ENCODE results near the gene TLR10.
"Not testable (repeated sequence)": the region's sequence is repeated elsewhere in the genome, so short reads cannot be mapped to it uniquely, and the experiment has no call there.

Gene TLR10

DNA sequence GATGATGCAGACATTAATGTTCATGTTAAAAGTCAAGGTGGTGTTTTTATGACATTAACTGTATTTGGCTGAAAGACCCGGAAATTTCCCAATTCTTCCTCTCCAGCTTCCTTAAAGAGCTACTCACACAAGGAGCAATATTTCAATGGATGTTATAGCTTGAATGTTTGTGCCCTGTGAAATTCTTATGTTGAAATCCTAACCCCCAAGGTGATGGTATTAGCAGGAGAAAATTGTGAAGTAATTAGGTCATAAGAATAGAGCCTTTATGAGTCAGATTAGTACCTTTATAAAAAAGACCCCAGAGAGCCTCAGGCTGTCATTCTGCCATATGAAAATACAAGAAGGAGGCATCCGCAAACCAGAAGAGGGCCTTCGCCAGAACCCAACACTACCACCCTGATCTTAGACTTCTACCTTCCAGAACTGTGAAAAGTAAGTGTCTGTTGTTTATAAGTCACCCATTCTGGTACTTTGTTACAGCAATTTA is 18.2 kb upstream of the TLR10 start:
- no peak for DNase-seq (ENCODE audit: low read depth in 2 of 2)

DNA sequence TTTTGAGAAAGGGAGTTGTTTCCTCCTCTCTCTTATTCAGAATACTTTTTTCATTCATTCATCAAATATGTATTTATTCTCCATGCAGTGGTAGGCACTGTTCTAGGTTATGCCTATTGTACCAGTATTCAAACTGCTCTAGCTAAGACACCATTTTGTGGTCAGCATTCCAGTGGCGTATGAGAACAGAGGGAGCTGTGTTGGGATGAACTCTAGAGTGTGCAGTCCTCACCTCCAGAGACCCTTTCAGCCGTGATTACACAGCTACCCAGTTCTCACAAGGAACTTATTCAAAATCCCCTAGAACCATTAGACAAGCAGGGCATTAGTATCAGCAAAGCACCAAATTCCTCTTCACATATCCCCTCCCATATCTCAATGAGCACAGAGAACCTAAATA is 17.6 kb upstream of the TLR10 start:
- no peak for DNase-seq (ENCODE audit: low read depth in 2 of 2)

DNA sequence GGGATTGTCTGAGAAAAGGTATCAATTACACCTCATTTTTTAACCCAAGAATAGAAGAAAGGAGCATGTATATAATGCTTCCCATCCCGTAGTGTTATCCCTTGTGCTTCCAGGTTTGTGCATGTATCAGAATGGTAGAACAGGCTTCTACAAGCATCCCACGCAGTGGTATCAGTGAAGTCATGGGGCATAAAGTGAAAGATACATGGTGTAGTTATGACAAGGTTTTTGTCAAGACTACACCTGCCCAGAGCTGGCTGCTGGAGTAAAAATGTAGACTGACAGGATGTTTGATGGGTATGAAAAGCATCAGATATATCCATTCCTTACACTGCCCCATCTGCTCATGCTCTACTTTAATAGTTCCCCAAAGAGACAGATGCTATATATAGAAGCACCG is 12.3 kb upstream of the TLR10 start:
- no peak for DNase-seq (ENCODE audit: low read depth in 2 of 2)

DNA sequence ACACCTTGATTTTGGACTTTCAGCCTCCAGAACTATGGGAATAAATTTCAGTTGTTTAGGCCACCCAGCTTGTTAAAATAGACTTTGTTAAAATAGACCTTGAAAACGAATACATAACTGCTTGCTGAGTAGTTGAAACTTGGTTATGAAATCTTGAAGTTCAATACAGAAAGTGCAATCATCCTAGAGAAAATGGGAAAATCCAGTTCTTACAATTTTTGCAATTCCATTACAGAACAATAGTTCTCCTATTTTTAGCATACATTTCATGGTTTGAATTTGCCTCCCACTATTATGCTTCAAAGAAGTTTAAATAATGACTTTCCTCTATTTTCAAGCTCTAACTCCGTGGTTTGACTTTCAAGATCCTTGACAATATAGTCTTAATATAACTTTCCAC is 11.3 kb upstream of the TLR10 start:
- no peak for DNase-seq (ENCODE audit: low read depth in 2 of 2)

DNA sequence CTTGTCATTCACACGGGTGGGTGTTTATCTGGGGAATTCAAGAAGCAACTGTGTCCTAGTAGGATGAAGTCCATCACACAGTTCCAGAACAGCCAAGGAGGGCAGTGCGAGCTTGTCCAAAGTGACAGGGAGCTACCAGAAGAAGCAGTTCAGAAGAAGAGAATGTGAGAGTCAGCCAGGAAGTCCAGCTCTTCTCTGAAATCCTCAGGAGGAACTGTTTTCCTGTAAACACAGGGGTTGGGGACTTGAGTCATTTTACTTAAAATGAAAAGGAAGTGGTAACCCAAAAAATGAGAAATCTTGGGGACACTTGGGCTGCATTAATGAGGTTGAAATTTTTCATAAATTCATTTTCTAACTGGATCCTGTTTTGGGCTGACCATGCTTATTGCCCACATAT is 8.2 kb upstream of the TLR10 start:
- DNase-seq (ENCODE audit: low read depth in 2 of 2): no peak

DNA sequence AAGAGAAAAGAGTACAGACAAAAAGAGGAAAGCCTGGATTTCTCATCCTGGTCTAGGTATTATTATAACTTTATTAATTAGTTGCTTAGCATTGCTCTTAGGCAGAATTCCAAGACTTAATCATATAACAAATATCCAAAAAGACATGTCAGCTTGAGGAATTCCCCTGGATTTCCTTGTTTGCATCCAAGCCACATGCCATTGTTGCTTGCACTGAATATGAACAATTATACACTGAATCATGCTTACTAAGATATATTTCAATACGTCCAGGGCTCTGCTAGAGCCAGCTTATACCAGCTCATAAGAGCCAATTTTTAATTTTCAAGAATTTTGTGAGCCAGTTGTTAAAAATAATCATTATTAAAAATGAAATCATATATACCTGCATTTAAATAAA is 5.5 kb upstream of the TLR10 start:
- DNase-seq (ENCODE audit: low read depth in 2 of 2): no peak

DNA sequence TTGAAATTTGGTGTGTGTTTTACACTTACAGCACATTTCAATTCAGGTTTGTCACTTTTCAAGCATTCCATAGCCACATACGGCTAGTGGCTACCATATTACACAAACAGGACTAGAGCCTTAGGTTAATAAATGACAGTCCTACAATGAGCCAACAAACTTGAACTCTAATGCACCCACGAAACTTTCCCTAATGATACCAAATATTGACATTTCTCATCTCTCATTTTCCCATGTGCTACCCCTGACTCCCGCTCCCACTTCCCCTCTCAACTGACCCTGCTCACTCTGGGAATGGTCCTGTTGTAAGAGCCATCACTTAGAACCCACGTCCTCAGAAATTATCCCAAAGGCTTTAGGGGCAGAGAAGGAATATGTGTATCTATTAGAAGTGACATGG is 4.9 kb upstream of the TLR10 start:
- no peak for DNase-seq (ENCODE audit: low read depth in 2 of 2)

DNA sequence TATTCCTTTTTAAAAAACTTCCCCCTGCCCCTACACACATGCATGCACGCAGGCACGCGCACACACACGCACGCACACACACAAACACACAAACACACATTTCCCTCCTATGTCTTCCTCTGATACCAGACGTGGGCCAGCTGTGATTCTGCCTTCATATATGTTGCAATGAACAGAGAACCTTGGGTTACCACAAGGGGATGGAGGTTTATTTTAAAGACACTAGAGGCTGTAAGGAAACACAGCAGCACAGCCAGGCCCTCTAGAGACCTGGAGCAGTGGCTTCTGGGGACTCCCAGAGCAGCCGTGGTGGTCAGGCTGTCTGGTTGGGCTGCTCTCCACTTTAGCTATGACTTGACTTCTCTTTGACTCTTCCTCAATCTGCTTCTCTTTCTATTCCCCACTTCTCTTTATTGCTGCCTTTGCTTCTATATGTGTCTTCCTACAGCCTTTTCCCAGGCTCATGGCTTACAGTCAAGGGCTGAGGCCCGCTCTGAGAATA is 3.2 kb upstream of the TLR10 start:
- no peak for DNase-seq (ENCODE audit: low read depth in 2 of 2)

DNA sequence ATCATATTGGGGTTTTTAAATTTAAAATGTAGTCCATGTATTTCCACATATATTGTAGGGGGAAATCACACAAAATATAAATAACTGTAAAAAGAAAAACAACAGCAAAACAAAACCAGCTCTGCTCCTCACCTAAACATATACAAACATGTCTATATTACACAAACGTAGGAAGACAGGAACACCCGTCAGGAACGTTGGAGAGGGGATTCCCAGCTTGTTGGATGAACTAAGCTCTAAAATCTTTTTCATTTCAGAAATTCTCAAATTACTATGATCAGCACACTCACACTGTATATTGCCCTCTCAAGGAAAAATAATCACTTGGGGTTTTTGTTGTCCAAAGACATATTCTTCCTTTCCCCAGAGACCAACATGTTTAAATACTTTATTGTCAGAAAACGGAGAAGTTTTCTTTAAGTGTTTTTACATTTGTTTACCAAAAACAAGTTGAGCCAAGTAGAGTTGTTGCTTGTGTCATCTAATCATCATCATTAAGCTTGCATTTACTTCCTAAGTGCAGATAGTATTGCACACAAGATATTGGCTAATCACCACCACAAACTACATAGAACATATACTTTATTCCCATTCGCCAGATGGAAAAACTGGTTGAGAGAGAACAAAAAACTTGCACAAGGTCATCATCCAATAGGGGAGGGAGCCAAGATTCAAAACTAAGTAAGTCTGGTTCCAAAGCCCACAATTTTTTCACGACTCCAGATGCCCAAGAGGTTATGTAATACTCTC is 2.4 kb upstream of the TLR10 start:
- DNase-seq (ENCODE audit: low read depth in 2 of 2): no peak

DNA sequence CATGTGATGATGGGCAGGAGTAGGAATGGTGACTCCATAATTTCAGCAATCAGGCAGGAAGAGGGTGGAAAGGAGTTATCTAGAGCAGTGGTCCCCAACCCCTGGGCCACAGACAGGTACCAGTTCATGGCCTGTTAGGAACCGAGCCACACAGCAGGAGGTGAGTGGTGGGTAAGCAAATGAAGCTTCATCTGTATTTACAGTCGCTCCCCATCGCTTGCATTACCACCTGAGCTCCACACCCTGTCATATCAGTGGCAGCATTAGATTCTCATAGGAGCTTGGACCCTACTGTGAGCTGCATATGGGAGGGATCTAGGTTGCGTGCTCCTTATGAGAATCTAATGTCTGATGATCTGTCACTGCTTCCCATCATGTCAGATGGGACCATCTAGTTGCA is 1.4 kb upstream of the TLR10 start:
- no peak for DNase-seq (ENCODE audit: low read depth in 2 of 2)

DNA sequence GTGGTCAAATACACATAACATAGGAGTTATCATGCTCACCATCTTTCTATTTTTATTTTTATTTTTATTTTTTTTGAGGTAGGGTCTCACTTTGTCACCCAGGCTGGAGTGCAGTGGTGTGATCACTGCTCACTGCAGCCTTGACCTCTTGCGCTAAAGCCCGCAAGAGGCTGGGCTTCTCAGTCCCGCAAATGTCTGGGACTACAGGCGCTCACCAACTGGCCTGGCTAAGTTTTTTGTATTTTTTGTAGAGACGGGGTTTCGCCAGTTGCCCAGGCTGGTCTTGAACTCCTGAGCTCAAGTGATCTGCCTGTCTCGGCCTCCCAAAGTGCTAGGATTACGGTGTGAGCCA is 295 bp upstream of the TLR10 start:
- no peak for DNase-seq (ENCODE audit: low read depth in 2 of 2)

DNA sequence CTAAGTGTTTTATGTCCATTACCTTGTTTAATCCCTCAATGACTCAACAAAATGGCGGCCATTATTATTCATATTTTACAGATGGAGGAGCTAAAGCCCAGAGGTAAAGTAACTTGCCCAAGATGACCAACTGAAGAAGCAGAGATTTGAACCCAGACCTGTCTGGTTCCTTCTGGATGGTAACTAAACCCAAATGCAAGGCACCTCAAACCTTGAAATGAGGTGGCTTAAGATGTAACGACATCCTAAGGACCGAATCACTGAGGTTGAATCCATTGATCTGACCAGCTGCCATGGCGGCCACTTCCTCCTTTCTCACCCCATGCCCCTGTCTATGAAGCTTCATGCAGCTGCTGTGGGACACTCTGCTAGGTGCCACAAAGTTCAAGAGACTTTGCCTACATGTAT is 932 bp downstream of the TLR10 start:
- DNase-seq (ENCODE audit: low read depth in 2 of 2): no peak

DNA sequence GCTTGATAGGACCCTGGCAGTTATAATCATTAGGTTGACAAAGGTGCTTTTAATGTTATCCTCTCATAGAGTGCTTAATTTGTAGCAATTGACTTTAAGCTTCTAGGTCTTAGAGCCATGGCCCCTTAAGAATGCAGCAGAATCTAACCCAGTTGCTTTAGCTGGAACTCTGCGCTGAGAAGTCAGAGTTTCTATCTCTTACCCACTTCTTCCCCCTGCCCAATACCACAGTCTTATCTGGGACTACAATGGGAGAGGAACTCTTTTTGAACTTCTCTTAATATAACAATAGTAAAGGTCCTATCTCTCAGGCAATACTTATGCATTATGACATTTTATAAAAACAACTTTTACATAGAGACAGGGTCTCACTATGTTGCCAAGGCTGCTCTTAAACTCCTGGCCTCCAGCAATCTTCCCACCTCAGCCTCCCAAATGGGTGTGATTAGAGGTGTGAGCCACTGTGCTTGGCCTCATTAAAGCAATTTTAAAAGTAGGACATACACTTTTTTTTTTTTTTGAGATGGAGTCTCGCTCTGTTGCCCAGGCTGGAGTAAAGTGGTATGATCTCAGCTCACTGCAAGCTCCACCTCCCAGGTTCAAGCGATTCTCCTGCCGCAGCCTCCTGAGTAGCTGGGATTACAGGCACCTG is 1.8 kb downstream of the TLR10 start:
- no peak for DNase-seq (ENCODE audit: low read depth in 2 of 2)

DNA sequence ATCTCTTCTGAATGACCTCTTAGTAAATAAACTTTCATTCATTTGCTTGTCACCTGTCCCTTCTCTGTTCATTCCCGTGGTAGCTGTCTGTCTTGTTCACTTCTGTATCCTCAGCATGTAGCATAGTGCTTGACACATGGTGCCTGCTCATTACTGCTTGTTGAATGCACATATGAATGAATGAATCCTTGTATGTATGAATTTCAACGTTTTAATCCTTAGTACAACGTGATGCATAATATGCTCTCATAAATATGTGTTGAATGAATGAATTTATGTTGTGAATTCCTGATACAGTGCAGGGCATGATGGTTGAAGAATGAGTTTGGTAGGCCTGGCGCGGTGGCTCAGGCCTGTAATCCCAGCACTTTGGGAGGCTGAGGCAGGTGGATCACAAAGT is 3.0 kb downstream of the TLR10 start:
- DNase-seq (ENCODE audit: low read depth in 2 of 2): no peak

DNA sequence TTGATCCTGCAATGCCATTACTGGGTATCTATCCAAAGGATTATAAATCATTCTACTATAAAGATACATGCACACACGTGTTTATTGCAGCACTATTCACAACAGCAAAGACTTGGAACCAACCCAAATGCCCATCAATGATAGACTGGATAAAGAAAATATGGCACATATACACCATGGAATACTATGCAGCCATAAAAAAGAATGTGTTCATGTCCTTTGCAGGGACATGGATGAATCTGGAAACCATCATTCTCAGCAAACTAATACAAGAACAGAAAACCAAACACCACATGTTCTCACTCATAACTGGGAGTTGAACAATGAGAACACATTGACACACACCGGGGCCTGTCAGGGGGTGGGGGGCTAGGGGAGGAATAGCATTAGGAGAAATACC is 4.9 kb downstream of the TLR10 start:
- DNase-seq (ENCODE audit: low read depth in 2 of 2): not testable (repeated sequence)

DNA sequence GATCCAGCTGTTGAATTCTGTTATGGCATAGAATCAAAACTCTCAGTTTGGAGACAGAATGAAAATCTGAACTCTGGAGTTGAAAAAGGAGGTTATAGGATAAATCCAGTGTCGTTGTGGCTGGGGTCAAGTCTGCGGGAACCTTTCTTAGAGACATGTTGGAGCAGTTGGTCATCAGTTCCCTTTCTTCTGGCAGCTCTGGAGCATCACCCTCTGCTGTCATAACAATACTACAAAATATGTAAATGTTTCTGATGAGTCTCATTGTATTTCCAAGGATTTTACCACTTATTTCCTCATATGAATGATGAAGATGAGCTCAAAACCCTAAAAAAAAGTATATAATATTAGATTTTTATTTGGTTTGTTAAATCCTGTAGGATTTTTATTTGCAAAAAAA is 7.5 kb downstream of the TLR10 start:
- no peak for DNase-seq (ENCODE audit: low read depth in 2 of 2)

DNA sequence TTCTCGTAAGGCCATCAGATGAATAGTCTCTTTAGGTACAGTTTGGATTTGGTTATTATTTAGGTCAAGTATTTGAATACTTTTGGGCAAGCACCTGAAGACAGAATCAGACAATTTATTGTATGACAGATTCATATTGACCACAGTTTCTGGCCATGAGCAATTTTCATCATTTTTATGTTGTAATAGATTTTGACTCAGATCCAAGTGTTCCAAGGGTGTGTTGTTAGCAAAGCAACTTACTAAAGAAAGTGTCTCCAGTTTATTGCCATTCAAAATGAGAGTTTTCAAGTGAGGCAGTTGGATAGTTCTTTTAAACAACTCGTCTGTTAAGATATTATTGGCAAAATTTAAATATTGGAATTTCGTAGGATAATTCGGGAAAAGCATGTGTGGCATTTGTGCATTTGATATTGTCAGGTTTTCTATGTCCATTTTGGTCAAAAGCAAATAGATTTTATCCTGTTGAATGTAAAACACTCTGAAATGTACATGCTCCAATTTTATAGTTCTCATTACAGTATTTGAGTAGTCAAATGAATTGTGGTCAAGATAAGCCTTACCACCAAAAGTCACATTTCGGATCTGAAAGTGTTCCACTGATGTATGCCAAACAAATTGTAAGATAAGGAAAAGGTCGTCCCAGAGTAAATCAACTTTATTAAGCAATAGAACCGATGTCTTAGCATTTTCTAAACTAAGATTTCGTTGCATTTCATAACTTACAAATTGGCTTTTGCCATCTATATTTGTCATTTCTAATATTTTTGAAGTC is 8.4 kb downstream of the TLR10 start:
- no peak for DNase-seq (ENCODE audit: low read depth in 2 of 2)

DNA sequence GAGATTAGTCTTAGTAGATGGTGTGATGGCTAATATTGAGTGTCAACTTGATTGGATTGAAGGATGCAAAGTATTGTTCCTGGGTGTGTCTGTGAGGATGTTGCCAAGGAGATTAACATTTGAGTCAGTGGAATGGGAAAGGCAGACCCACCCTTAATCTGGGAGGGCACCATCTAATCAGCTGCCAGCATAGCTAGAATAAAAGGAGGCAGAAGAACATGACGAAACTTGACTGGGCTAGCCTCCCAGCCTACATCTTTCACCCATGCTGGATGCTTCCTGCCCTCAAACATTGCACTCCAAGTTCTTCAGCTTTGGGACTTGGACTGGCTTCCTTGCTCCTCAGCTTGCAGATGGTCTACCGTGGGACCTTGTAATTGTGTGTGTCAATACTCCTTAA is 12.5 kb downstream of the TLR10 start:
- DNase-seq (ENCODE audit: low read depth in 2 of 2): not testable (repeated sequence)

DNA sequence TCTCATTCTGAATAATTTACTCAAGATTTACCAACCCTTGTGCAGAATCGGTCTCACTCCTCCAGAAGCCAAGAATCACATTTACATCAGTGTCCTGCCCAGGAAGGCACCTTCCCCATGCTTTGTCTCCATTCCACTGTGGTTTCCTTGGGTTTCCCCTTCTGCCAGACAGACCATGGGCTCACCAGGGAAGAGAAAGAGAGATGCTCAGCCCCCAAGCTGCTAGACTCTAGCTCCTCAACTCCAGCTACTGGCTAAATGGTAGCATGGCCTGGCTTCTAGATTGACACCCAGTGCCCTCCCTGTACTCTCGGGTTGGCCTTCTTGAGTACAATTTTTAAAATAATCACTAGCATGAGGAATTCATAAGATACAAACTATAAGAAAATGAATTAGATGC is 12.9 kb downstream of the TLR10 start:
- DNase-seq (ENCODE audit: low read depth in 2 of 2): no peak

DNA sequence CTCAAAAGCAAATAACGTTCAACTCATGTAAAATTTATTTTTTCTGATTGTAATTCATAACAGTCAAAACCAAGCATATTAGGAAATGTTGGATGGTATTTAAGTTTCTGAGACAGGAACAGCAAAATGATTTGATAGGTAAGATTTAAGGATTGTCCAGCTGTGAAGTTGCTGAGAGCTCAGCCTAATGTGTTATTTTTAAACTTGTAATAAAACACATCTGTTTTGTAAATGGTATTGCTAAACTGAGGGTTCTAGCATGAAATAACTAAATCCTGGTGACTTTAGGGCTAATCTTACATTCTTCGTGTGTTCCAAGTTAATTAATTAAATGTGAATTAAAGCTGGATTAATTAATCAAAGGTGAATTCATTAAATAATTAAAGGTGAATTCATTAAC is 13.3 kb downstream of the TLR10 start:
- DNase-seq (ENCODE audit: low read depth in 2 of 2): no peak

DNA sequence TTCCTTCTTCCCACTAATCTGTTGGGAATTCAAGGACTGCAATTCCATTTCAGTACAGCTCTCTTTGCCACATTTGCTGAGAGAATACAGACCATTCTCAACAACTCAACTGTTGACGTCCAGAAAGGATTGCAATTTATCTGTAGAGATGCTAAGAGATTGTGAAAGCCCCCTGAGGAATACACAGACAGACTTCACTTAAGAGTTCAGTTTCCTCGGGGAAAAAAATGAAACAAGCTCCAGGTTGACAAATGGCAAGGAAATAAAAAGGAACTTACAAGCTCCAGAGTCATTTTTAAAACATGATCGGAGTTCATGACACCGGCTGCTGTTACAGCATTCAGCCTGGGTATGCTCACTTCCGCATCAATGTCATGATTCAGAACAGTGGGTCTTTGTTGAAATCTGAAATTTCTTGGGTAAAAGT is 13.8 kb downstream of the TLR10 start:
- no peak for DNase-seq (ENCODE audit: low read depth in 2 of 2)

DNA sequence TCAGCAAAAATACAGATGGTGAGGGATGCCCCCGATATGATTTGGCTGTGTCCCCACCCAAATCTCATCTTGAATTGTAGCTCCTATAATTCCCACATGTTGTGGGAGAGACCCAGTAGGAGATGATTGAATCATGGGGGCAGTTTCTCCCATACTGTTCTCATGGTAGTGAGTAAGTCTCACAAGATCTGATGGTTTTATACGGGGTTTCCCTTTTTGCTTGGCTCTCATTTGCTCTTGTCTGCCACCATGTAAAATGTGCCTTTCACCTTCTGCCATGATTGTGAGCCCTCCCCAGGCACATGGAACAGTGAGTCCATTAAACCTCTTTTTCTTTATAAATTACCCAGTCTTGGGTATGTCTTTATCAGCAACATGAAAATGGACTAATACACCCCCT is 15.8 kb downstream of the TLR10 start:
- DNase-seq (ENCODE audit: low read depth in 2 of 2): not testable (repeated sequence)

DNA sequence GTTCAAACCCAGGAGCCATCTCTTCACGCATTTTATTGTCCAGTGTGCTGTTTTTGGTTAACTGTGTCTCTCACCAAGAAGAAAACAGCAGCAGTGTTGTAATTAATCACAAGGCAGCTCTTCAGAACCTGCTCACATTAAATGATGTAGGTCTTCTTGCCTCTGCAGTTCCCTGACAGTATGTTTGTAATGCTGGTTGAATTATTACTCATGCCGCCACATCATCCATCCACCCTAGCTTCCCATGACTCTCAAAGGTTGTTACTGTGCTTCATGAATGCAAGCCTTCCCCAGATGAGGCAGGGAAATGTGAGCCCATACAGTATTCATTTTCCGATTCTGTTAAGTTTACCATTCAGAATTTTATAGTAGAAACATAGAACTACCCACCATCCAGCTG is 17.4 kb downstream of the TLR10 start:
- no peak for DNase-seq (ENCODE audit: low read depth in 2 of 2)
